Neural progenitor cell (in vitro differentiated cells): ENCODE results near the gene TRPC4AP.

Experiments used
- CTCF ChIP-seq: fragments of 200-600 bp; sonication (generic); IDR thresholded peaks from 2 replicates; pipeline ENCODE4 v1.5.1; 2017; ENCODE audit warnings: antibody characterized with exemption, mild to moderate bottlenecking
- EZH2 ChIP-seq: fragments of 200-600 bp; sonication (generic); IDR thresholded peaks from 2 replicates; pipeline ENCODE4 v1.6.1; 2017; ENCODE audit warnings: antibody characterized with exemption, mild to moderate bottlenecking, moderate library complexity

- TF ChIP-seq CTCF (no peak), EZH2 (no peak)
Measured at GRCh38 chr20:35088231-35089145, 4.1 kb downstream of the TRPC4AP start.
